Stimulated activated CD8-positive, alpha-beta memory T cell treated with anti-CD3 and anti-CD28 coated beads, Interleukin-12 subunit alpha, Interleukin-12 subunit beta, amount 100 ng/mL, for 1 hour (primary cell): ENCODE results near the gene NELFB.
"Not testable (repeated sequence)": the region's sequence is repeated elsewhere in the genome, so short reads cannot be mapped to it uniquely, and the experiment has no call there.

Experiments
- DNase-seq: peaks from one replicate; pipeline ENCODE4 v3.0.0-alpha.2; 2020; ENCODE audit warnings: low read depth

The NELFB gene

GRCh38 chr9:137247135-137247915 is 7.8 kb upstream of the NELFB start:
- no peak for DNase-seq

DNA sequence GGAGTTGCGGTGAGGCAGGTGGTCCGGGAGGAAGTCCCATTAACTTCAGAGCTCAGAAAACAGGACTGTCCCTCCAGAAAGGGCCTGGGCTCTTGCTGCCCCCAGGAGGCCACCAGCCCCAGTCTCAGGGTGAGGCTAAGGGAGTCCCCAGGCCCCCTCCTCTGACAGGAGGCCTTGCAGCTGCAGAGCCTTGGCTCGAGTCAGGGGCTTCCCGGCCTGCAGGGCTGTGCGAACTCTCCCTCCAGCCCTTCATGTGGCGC is 7.3 kb upstream of the NELFB start:
- no peak for DNase-seq

DNA sequence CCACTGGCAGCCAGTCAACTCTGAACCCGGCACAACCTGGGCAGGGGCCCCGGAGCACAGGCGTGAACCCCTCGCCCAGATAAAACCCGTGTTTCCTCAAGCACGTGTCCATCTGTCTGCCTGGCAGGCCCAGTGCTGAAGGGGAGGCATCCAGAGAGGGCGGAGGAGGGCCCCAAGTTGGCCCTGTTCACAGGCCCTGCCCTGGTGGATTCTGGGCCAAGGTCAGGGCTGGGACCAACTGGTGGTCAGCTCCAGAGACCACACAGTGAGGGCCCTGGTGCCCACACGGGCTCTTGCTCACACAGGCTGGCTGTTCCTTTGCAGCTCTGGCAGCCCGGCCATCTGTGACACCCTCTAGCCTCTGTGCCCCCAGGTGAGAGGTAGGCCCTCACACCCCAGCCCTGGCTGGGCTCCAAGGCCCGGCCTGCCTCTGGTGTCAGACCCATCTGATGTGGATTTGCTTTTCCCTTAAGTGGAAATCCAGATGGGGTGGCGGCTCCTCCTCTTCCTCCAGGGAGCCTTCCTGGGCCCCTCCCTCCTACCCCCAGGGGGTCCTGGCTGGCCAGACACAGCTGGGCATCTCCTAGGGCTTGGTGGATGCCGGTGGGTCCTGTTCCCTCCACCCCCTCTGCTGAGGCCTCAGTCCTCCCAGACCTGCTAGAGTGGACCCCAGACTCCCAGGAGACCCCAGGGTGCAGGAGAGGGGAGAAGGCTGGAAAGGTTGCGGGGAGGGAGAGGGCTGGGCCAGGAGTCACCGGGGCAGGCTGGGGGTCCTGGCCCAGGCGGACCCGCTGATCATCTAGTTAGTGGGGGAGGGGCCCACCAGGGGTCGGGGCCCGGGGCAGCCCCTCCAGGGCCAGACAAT is 4.6 kb upstream of the NELFB start:
- no peak for DNase-seq

DNA sequence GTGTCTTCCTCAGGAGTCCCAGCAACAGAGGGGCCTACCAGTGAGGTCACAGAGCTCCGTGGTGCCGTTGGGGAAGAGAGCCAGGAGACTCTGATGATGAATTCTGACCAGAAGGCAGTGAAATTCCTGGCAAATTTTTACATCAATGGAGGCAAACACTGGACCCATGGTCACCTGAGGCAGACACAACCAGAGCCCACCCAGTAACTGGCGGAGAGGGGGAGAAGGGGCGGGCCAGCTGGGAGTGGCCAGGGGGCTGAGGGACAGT is 4.0 kb upstream of the NELFB start, which contains the start of gene STPG3:
Gene STPG3, plus strand, starts transcription at position 93 of the 268 bp plus-strand sequence. Its CDS starts 1 bp downstream, at position 94.
- no peak for DNase-seq

DNA sequence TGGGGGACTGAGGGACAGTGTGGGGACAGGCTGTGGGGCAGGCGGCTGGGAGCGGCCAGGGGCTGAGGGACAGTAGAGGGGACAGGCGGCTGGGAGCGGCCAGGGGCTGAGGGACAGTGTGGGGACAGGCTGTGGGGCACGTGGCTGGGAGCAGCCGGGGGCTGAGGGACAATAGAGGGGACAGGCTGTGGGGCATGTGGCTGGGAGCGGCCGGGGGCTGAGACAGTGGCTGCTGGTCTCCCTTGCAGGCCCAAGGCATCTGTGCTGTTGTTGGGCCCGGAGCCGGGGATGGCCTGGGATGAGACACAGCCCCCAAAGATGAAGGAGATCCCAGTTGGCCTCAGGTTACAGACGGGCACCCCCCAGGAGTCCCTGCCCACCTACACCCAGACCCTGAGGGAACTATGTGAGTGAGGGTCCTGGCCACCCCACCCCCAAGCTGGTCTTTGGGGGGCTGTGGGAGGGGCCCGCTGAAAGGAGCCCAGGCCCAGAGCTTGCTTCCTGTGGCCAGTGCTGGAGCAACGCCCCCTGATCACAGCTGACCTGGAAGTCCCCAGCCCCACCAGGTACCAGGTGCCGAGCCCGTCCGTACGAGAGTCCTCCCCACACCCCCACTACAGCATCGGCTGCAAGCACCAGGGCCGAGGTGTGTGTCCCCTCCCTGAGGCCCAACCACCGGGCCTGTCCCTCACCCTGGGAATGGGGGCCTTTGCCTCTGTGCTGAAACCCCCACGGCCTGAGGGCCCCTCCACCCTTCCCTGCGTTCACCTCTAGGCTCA is 3.4 kb upstream of the NELFB start:
- DNase-seq, result no peak

- DNase-seq, result no peak
These were observed 2.3 kb upstream of the NELFB start for GRCh38 chr9:137252555-137253506.

GRCh38 chr9:137253717-137254623 is 1.2 kb upstream of the NELFB start:
- DNase-seq, result no peak

DNA sequence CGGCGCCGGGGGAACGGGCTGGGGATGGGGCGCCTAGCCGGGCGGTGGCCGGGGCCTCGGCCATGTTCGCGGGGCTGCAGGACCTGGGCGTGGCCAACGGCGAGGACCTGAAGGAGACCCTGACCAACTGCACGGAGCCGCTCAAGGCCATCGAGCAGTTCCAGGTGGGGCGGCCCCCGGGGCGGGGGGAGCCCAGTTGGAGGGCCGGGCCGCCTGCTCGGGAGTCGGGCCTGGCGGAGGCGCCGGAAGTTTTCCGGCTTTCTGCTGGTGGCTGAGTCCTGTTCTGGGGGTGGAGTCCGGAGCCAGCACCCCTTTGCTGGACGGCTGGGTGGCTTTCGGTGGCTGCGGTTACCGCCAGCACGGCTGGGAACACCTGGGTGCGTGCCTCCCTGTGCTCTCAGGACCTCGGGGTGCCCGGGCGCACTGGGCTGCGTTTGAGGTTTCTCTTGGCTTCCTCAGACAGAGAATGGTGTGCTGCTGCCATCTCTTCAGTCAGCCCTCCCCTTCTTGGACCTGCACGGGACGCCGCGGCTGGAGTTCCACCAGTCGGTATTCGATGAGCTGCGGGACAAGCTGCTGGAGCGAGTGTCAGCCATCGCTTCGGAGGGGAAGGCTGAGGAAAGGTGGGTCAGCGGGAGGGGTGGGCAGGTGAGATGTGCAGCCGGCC is 454 bp downstream of the NELFB start:
- DNase-seq, result no peak

DNA sequence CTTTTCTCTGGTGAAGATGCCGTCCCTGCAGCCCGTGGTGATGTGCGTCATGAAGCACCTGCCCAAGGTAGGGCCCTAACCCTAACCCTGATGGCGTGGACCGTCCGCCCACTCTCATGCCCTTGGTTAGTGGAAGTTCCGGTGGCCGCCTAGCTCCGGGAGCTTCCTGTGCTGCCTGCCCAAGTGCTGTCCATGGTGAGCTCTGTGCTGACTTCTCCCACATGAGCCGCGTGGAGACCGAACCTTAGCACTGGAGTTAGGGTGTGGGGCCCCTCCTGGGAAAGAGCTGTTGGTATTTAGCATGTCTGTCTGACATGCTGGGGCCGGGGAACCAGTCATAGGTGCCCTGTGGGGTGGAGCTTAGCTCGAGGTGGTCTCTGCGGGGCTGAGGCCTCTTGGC is 1.2 kb downstream of the NELFB start:
- DNase-seq, result no peak

- no peak for DNase-seq
These were observed 1.7 kb downstream of the NELFB start for GRCh38 chr9:137256856-137257255.

DNA sequence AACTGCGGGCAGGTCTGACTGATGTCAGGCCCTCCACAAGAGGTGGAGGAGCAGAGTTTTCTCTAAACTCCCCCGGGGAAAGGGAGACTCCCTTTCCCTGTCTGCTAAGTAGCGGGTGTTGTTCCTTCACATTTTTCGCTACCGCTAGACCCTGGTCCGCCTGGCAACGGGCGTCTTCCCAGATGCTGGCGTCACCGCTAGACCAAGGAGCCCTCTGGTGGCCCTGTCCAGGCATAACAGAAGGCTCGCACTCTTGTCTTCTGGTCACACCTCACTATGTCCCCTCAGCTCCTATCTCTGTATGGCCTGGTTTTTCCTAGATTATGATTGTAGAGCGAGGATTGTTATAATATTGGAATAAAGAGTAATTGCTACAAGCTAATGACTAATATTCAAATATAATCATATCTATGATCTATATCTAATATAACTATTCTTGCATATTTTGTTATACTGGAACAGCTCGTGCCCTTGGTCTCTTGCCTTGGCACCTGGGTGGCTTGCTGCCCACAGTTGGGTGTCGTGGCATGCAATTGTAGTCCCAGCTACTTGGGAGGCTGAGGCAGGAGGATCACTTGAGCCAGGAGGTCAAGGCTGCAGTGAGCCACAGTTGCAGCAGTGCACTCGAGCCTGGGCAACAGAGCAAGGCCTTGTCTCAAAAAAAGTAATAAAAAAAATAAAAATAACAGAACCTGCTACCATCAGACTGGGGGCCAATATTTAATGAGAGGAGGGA is 7.2 kb downstream of the NELFB start:
- DNase-seq, result not testable (repeated sequence)

GRCh38 chr9:137262909-137263285 is 7.8 kb downstream of the NELFB start:
- DNase-seq, result no peak

DNA sequence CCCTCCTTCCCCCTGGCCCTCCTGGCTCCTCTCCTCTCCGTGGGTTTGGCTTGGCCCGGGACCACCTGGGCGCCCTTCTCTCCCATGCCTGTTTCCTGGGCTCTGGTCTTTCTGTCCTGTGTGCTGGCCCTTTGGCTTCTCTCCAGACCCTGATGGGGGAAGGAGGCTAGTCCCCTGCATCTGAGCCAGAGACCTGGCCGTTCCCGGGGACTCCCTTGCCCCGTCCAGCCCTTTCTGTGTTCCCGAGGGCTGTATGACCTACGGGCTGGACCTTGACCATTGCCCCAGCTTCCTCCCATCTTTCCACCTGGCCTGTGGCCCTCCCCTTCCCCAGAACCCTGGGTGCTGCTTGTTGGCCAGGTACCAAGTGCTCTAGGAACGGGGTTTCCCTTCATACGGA is 8.4 kb downstream of the NELFB start:
- no peak for DNase-seq

DNA sequence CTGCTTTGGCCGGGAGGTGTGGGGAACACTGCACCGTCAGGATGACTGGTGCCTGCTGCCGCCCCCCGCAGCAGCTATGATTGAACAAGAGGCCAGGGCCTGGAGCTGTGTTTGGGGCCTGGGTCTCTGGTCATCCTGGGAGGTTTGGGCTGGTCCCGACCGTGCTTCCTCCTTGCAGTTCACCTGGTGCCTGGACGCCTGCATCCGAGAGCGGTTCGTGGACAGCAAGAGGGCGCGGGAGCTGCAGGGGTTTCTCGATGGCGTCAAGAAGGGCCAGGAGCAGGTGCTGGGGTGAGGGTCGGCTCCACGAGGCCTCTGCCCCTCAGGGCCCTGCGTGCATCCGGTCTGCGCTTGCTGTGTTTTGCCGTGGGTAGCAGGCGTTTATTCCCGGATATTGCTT is 8.9 kb downstream of the NELFB start:
- DNase-seq, result no peak

DNA sequence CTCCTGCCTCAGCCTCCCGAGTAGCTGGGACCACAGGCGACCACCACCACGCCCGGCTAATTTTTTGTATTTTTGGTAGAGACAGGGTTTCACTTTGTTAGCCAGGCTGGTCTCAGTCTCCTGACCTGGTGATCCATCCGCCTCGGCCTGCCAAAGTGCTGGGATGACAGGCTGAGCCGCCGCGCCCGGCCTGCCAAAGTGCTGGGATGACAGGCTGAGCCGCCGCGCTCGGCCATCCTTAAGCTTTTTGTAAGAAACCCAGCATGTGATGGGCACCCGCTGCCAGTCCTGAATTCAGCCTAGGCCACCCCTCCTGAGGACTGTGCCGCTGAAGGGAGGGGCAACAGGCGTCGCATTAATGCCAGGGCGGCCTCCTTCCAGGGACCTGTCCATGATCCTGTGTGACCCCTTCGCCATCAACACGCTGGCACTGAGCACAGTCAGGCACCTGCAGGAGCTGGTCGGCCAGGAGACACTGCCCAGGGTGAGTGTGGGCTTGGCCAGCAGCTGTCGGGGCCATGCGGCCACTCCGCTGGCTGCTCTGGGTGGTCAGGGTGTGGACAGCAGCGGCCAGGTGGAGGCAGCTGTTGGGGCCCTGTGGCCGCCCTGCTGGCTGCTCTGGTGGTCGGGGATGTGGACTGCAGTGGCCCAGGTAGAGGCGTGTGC is 10.5 kb downstream of the NELFB start:
- DNase-seq, result no peak

GRCh38 chr9:137266162-137266527 is 11.0 kb downstream of the NELFB start:
- DNase-seq, result no peak

DNA sequence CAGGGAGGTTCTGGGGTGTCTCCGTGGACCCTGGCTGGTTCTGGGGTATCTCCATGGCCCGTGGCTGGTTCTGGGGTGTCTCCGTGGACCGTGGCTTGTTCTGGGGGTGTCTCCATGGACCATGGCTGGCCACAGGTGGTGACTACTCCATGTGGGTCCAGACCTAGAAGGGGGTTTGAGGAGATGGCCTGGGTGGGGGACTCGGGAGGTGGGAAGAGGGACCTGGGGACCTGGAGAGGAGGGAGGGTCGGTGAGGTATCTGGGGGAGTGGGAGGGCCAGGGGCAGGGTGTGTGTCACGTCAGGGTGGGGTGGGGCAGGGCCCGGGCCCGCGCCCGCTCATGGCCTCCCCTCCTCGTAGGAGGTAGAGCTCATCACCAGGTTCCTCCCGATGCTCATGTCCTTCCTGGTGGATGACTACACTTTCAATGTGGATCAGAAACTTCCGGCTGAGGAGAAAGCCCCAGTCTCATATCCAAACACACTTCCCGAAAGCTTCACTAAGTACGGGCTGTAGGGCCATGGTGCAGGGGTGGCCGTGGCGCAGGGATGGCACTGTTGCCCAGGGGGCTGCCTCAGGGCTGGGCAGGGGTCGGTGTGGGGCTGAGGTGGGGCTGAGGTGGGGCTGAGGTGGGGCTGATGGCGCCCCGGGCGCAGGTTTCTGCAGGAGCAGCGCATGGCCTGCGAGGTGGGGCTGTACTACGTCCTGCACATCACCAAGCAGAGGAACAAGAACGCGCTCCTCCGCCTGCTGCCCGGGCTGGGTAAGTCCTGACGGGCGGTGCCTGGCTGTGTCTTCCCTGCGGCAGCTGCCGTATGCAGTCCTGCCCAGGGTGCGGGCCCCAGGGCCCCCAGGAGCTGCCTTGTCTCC is 11.7 kb downstream of the NELFB start:
- no peak for DNase-seq

DNA sequence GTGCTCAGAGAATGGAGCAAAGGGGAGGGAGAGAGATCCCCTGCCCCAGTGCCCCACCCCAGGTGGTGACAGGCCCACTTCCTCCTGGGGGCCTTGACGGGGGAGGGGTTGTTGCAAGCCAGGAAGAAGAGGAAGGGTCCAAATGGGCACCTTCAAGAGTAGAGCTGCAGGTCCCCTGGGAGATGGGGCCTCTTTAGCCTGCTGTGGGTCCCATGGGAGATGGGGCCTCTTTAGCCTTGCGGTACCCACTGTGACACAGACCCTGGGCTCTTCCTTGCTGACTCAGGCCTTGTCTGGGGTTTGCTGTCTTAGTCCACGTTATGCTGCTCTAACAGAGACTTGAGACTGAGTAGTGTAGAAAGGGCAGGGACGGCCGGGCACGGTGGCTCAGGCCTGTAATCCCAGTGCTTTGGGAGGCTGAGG is 12.8 kb downstream of the NELFB start:
- DNase-seq, result no peak
